ENCODE results near the gene HHIP.

Gene HHIP

GRCh38 chr4:144649646-144650045 lies 3.7 kb downstream of the HHIP start:
- Histone ChIP-seq H3K36me3 (no peaks in the 10 kb centered on the region), H3K4me3 (ENCODE audit: low read depth in 1 of 2, low read length in 1 of 2) (no peak overlapping the region), H3K27me3 (peaks cover 60% of the 10 kb centered on the region), H3K27ac (no peak overlapping the region), H3K4me1 (ENCODE audit: control insufficient read depth in 1 of 2, insufficient read depth in 1 of 2, low read depth in 1 of 2, low read length in 1 of 2) (no peaks in the 10 kb centered on the region), H3K9me3 (no peaks in the 10 kb centered on the region)
- TF ChIP-seq, protein P1, sequence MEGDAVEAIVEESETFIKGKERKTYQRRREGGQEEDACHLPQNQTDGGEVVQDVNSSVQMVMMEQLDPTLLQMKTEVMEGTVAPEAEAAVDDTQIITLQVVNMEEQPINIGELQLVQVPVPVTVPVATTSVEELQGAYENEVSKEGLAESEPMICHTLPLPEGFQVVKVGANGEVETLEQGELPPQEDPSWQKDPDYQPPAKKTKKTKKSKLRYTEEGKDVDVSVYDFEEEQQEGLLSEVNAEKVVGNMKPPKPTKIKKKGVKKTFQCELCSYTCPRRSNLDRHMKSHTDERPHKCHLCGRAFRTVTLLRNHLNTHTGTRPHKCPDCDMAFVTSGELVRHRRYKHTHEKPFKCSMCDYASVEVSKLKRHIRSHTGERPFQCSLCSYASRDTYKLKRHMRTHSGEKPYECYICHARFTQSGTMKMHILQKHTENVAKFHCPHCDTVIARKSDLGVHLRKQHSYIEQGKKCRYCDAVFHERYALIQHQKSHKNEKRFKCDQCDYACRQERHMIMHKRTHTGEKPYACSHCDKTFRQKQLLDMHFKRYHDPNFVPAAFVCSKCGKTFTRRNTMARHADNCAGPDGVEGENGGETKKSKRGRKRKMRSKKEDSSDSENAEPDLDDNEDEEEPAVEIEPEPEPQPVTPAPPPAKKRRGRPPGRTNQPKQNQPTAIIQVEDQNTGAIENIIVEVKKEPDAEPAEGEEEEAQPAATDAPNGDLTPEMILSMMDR (IDR thresholded peaks at IDR 0.05), result no peak

GRCh38 chr4:144650311-144651005 lies 4.5 kb downstream of the HHIP start:
- Histone ChIP-seq H3K4me3 (ENCODE audit: low read depth in 1 of 2, low read length in 1 of 2) (no peak overlapping the region), H3K27me3 (peaks cover 52% of the 10 kb centered on the region), H3K27ac (no peak overlapping the region), H3K4me1 (ENCODE audit: control insufficient read depth in 1 of 2, insufficient read depth in 1 of 2, low read depth in 1 of 2, low read length in 1 of 2) (no peaks in the 10 kb centered on the region), H3K9me3 (no peaks in the 10 kb centered on the region), H3K36me3 (no peaks in the 10 kb centered on the region)
- TF ChIP-seq, protein P1 (IDR thresholded peaks at IDR 0.05), result no peak

GRCh38 chr4:144653781-144654545 lies 8.0 kb downstream of the HHIP start:
- Histone ChIP-seq H3K4me3 (ENCODE audit: low read depth in 1 of 2, low read length in 1 of 2) (no peak overlapping the region), H3K27ac (no peak overlapping the region)
- TF ChIP-seq, protein P1 (IDR thresholded peaks at IDR 0.05), result no peak

GRCh38 chr4:144655491-144655890 lies 9.5 kb downstream of the HHIP start:
- TF ChIP-seq, protein P1 (IDR thresholded peaks at IDR 0.05), result no peak
- H3K27me3 ChIP-seq, result peaks cover 6% of the 10 kb centered on the region
- no peak overlapping the region for H3K4me3 ChIP-seq (ENCODE audit: low read depth in 1 of 2, low read length in 1 of 2)
- H3K4me1 ChIP-seq (ENCODE audit: control insufficient read depth in 1 of 2, insufficient read depth in 1 of 2, low read depth in 1 of 2, low read length in 1 of 2), result no peaks in the 10 kb centered on the region
- no peaks in the 10 kb centered on the region for H3K9me3 ChIP-seq
- H3K36me3 ChIP-seq, result no peaks in the 10 kb centered on the region
- H3K27ac ChIP-seq, result no peak overlapping the region

More at GRCh38 chr4:144653781-144654545, 8.0 kb downstream of the HHIP start:
- Histone ChIP-seq H3K36me3 (no peaks in the 10 kb centered on the region), H3K27me3 (peaks cover 18% of the 10 kb centered on the region), H3K9me3 (no peaks in the 10 kb centered on the region), H3K4me1 (ENCODE audit: control insufficient read depth in 1 of 2, insufficient read depth in 1 of 2, low read depth in 1 of 2, low read length in 1 of 2) (no peaks in the 10 kb centered on the region)

- Histone ChIP-seq H3K9me3 (no peaks in the 10 kb centered on the region), H3K27ac (no peak overlapping the region), H3K36me3 (no peaks in the 10 kb centered on the region), H3K27me3 (no peaks in the 10 kb centered on the region), H3K4me3 (ENCODE audit: low read depth in 1 of 2, low read length in 1 of 2) (no peak overlapping the region), H3K4me1 (ENCODE audit: control insufficient read depth in 1 of 2, insufficient read depth in 1 of 2, low read depth in 1 of 2, low read length in 1 of 2) (no peaks in the 10 kb centered on the region)
- TF ChIP-seq, protein P1 (IDR thresholded peaks at IDR 0.05), result no peak
Measured at GRCh38 chr4:144656850-144657249, 10.9 kb downstream of the HHIP start.
